ENCODE data around the gene FADS6. TPM values are rescaled to one million over a fixed set of nuclear protein-coding genes. Genes with fewer than 3 reads are reported as not detected.

The FADS6 gene
- total RNA-seq, 1 experiment from 2014 or later: not detected

DNA sequence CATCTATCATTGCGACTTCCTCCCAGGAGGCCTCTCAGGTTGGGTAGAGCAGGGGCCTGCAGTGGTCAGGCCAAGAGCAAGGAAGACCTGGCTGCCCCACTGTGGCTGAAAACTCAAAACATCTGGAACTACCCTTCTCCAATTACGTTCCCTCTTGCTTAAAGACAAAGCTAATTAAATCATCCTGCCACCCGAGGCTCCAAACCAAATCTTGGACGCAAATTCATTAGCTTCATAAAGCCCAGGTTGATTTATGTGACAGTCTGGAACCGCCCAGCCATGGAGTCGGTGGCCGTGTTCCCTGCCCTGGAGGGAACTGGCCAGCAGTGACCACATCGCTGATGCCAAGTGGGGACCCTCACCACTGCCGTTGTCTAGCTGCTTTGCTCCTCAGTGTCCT is 55.2 kb downstream of the FADS6 start:
- Histone ChIP-seq H3K27me3 (ENCODE audit: control insufficient read depth, insufficient read depth, low read length) (no peaks in the 10 kb centered on the region), H3K4me1 (ENCODE audit: control insufficient read depth, insufficient read depth, low read length) (peaks cover 14% of the 10 kb centered on the region), H3K27ac (ENCODE audit: low read length) (no peak overlapping the region), H3K4me3 (ENCODE audit: low read depth in 2 of 2, low read length in 2 of 2) (no peak overlapping the region), H3K9me3 (ENCODE audit: control insufficient read depth, insufficient read depth, low read depth, low read length) (no peaks in the 10 kb centered on the region), H3K36me3 (ENCODE audit: control insufficient read depth, insufficient read depth, low read length) (no peaks in the 10 kb centered on the region)
- in situ Hi-C loops (cut with HindIII; ENCODE audit: low pct_unique_long_range_greater_than_20kb, low sequenced_read_pairs): no loop called here
- DNase-seq (ENCODE audit: low read depth, low spot score) (no peak), ATAC-seq (no peak)
- ChIA-PET POLR2A (interaction anchor here (0.7 kb wide), 1 partner anchor 29 kb away, joined by 3 read pairs; no protein-coding TSS in a partner anchor), CTCF (interaction anchor here (0.6 kb wide), 1 partner anchor 475 kb away, joined by 3 read pairs; no protein-coding TSS in a partner anchor)
- TSS peak; percentile 54 for BruUV-seq (replicated peaks)
- TF ChIP-seq TCF7L2 (IDR thresholded peaks at IDR 0.05; ENCODE audit: low read depth, low read length) (no peak), POLR2AphosphoS5 (IDR thresholded peaks at IDR 0.05; ENCODE audit: low read depth, low read length) (no peak), SIN3A (IDR thresholded peaks at IDR 0.05; ENCODE audit: borderline replicate concordance, insufficient read depth, low read depth, low read length) (no peak)
- TF ChIP-seq, protein P1, sequence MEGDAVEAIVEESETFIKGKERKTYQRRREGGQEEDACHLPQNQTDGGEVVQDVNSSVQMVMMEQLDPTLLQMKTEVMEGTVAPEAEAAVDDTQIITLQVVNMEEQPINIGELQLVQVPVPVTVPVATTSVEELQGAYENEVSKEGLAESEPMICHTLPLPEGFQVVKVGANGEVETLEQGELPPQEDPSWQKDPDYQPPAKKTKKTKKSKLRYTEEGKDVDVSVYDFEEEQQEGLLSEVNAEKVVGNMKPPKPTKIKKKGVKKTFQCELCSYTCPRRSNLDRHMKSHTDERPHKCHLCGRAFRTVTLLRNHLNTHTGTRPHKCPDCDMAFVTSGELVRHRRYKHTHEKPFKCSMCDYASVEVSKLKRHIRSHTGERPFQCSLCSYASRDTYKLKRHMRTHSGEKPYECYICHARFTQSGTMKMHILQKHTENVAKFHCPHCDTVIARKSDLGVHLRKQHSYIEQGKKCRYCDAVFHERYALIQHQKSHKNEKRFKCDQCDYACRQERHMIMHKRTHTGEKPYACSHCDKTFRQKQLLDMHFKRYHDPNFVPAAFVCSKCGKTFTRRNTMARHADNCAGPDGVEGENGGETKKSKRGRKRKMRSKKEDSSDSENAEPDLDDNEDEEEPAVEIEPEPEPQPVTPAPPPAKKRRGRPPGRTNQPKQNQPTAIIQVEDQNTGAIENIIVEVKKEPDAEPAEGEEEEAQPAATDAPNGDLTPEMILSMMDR (IDR thresholded peaks at IDR 0.05): no peak
- TF ChIP-seq, protein P2, sequence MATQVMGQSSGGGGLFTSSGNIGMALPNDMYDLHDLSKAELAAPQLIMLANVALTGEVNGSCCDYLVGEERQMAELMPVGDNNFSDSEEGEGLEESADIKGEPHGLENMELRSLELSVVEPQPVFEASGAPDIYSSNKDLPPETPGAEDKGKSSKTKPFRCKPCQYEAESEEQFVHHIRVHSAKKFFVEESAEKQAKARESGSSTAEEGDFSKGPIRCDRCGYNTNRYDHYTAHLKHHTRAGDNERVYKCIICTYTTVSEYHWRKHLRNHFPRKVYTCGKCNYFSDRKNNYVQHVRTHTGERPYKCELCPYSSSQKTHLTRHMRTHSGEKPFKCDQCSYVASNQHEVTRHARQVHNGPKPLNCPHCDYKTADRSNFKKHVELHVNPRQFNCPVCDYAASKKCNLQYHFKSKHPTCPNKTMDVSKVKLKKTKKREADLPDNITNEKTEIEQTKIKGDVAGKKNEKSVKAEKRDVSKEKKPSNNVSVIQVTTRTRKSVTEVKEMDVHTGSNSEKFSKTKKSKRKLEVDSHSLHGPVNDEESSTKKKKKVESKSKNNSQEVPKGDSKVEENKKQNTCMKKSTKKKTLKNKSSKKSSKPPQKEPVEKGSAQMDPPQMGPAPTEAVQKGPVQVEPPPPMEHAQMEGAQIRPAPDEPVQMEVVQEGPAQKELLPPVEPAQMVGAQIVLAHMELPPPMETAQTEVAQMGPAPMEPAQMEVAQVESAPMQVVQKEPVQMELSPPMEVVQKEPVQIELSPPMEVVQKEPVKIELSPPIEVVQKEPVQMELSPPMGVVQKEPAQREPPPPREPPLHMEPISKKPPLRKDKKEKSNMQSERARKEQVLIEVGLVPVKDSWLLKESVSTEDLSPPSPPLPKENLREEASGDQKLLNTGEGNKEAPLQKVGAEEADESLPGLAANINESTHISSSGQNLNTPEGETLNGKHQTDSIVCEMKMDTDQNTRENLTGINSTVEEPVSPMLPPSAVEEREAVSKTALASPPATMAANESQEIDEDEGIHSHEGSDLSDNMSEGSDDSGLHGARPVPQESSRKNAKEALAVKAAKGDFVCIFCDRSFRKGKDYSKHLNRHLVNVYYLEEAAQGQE (IDR thresholded peaks at IDR 0.05; ENCODE audit: insufficient read depth in 1 of 2, low read depth in 2 of 2, low read length in 1 of 2): no peak
- intact Hi-C loops (cut with micrococcal nuclease; ENCODE audit: unreplicated experiment): no loop called here

DNA sequence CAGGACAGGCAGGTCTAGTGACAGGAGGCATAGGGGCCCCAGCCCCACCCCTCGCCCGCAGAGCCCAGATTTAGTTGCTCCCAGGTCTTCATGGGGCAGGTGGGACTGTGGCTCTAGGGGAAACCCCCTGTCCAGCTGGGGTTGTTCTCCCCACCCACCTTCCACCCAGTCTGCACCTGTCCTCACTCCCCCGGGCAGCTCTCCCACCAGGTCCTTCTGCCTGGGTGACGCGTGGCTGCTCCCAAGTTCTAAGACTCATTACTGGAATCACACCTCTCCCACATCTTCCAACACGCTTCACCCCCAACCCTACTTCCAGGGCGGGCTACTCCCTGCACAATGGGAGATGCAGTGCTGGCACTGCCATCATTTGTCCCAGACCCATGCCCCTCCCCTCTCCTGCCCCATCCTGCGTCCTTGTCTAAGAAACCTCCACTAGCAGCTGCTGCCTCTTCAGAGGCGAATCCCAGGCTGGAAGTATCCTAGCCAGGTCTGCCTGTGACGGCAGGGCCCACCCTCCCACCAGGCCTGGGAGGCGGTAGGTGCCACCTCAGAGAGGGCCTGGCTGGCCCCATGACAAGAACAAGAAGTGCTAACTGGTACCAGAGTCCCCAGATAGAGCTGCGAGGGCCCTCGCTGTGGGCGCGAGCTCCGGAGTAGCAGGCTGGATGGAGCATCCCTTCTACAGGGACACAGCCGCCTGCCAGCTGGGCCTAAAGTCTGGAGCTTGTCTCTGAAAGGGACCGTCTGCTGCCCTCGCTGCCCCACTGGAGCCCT is 56.6 kb downstream of the FADS6 start:
- no TSS peak for BruUV-seq (replicated peaks)
- ATAC-seq (no peak), DNase-seq (ENCODE audit: low read depth, low spot score) (no peak)
- Histone ChIP-seq H3K4me3 (ENCODE audit: low read depth in 2 of 2, low read length in 2 of 2) (no peak overlapping the region), H3K27ac (ENCODE audit: low read length) (no peak overlapping the region), H3K9me3 (ENCODE audit: control insufficient read depth, insufficient read depth, low read depth, low read length) (no peaks in the 10 kb centered on the region), H3K4me1 (ENCODE audit: control insufficient read depth, insufficient read depth, low read length) (peaks cover 8% of the 10 kb centered on the region), H3K27me3 (ENCODE audit: control insufficient read depth, insufficient read depth, low read length) (no peaks in the 10 kb centered on the region), H3K36me3 (ENCODE audit: control insufficient read depth, insufficient read depth, low read length) (no peaks in the 10 kb centered on the region)
- ChIA-PET POLR2A (interaction anchor here (0.5 kb wide), 1 partner anchor 1136 kb away, joined by 7 read pairs; no protein-coding TSS in a partner anchor), CTCF (interaction anchor here (0.5 kb wide), 1 partner anchor 15 kb away, joined by 5 read pairs; no protein-coding TSS in a partner anchor)
- intact Hi-C loops (cut with micrococcal nuclease; ENCODE audit: unreplicated experiment): no loop called here
- TF ChIP-seq, protein P2 (IDR thresholded peaks at IDR 0.05; ENCODE audit: insufficient read depth in 1 of 2, low read depth in 2 of 2, low read length in 1 of 2): no peak
- TF ChIP-seq SIN3A (IDR thresholded peaks at IDR 0.05; ENCODE audit: borderline replicate concordance, insufficient read depth, low read depth, low read length): no peak
- TF ChIP-seq, protein P1 (IDR thresholded peaks at IDR 0.05): no peak
- no peak for TF ChIP-seq TCF7L2 (IDR thresholded peaks at IDR 0.05; ENCODE audit: low read depth, low read length)
- no peak for TF ChIP-seq POLR2AphosphoS5 (IDR thresholded peaks at IDR 0.05; ENCODE audit: low read depth, low read length)
- in situ Hi-C loops (cut with HindIII; ENCODE audit: low pct_unique_long_range_greater_than_20kb, low sequenced_read_pairs): no loop called here

Data from Panc1 (cell line).